GM23338 (cell line): Measurements from ENCODE around the gene STX17. TPM values are rescaled to one million over a fixed set of nuclear protein-coding genes. Genes with fewer than 3 reads are reported as not detected.

Source experiments
- ATAC-seq: fragments of 200-7000 bp; cut with Tn5 transposase; 3 replicates; pipeline ENCODE4 v1.9.1; 2020
- DNase-seq: peaks from one replicate; pipeline ENCODE4 v3.0.0-alpha.2; 2015; ENCODE audit warnings: low spot score
- H2AFZ ChIP-seq: fragments of 200-600 bp; sonication (generic); 2 replicates; pipeline ENCODE4 v1.8.0; 2016; ENCODE audit warnings: antibody characterized with exemption, mild to moderate bottlenecking, moderate library complexity
- H3F3A ChIP-seq: fragments of 200-600 bp; sonication (generic); replicated peaks from 2 replicates; pipeline ENCODE4 v1.8.0; 2017; ENCODE audit warnings: antibody characterized with exemption, mixed run types, low read depth
- H3K27ac ChIP-seq: fragments of 200-600 bp; sonication (generic); 2 replicates; pipeline ENCODE4 v1.6.1; 2016; ENCODE audit warnings: low read depth
- H3K27me3 ChIP-seq: fragments of 200-600 bp; sonication (generic); 2 replicates; pipeline ENCODE4 v1.8.0; 2016; ENCODE audit warnings: mild to moderate bottlenecking, mixed run types, moderate library complexity; ENCODE audit not compliant: insufficient read depth
- H3K36me3 ChIP-seq: fragments of 200-600 bp; sonication (generic); 2 replicates; pipeline ENCODE4 v1.8.0; 2016; ENCODE audit warnings: mild to moderate bottlenecking; ENCODE audit not compliant: insufficient read depth
- H3K4me1 ChIP-seq: fragments of 200-600 bp; sonication (generic); 2 replicates; pipeline ENCODE4 v1.8.0; 2016; ENCODE audit warnings: mild to moderate bottlenecking, moderate library complexity; ENCODE audit not compliant: insufficient read depth
- H3K4me2 ChIP-seq: fragments of 200-600 bp; sonication (generic); 2 replicates; pipeline ENCODE4 v1.7.1; 2017; ENCODE audit warnings: mixed run types
- H3K4me3 ChIP-seq: fragments of 200-600 bp; sonication (generic); 2 replicates; pipeline ENCODE4 v1.6.1; 2016; ENCODE audit warnings: mixed run types
- H3K79me2 ChIP-seq: fragments of 200-600 bp; sonication (generic); replicated peaks from 2 replicates; pipeline ENCODE4 v1.8.0; 2017; ENCODE audit warnings: mild to moderate bottlenecking; ENCODE audit not compliant: insufficient read depth
- H3K9me2 ChIP-seq: fragments of 200-600 bp; sonication (generic); 2 replicates; pipeline ENCODE4 v1.8.0; 2017; ENCODE audit not compliant: insufficient read depth
- H4K20me1 ChIP-seq: fragments of 200-600 bp; sonication (generic); replicated peaks from 2 replicates; pipeline ENCODE4 v1.8.0; 2017; ENCODE audit warnings: mild to moderate bottlenecking; ENCODE audit not compliant: insufficient read depth
- H3K27ac Mint-ChIP-seq: 2 replicates; pipeline ENCODE4 v1.8.0; 2020; ENCODE audit warnings: inconsistent platforms, mild to moderate bottlenecking, moderate library complexity, mixed read lengths
- H3K27me3 Mint-ChIP-seq: 3 replicates; pipeline ENCODE4 v1.8.0; 2022; ENCODE audit warnings: low read depth, mild to moderate bottlenecking, moderate library complexity, mixed read lengths, inconsistent platforms; ENCODE audit not compliant: insufficient read depth, poor library complexity
- H3K36me3 Mint-ChIP-seq: 3 replicates; pipeline ENCODE4 v1.8.0; 2021; ENCODE audit warnings: low read depth, mild to moderate bottlenecking, inconsistent platforms, moderate library complexity, mixed read lengths
- H3K4me1 Mint-ChIP-seq: 3 replicates; pipeline ENCODE4 v1.8.0; 2020; ENCODE audit warnings: mild to moderate bottlenecking, inconsistent platforms, mixed read lengths
- H3K4me3 Mint-ChIP-seq: 3 replicates; pipeline ENCODE4 v1.8.0; 2021; ENCODE audit warnings: moderate library complexity, mild to moderate bottlenecking, inconsistent platforms, mixed read lengths
- H3K9me3 Mint-ChIP-seq: 3 replicates; pipeline ENCODE4 v1.8.0; 2020; ENCODE audit warnings: moderate library complexity, mild to moderate bottlenecking, inconsistent platforms, mixed read lengths
- CREB1 ChIP-seq: fragments of 250-450 bp; sonication (Bioruptor Pico); IDR thresholded peaks from 2 replicates; pipeline ENCODE4 v1.5.0; 2020; ENCODE audit warnings: low read depth, mild to moderate bottlenecking, moderate library complexity
- EZH2 ChIP-seq: fragments of 200-600 bp; sonication (generic); IDR thresholded peaks from one replicate; pipeline ENCODE4 v1.8.0; 2017; ENCODE audit warnings: antibody characterized with exemption, mild to moderate bottlenecking, low read depth; ENCODE audit not compliant: unreplicated experiment
- EZH2phosphoT487 ChIP-seq: fragments of 200-600 bp; sonication (generic); IDR thresholded peaks from one replicate; pipeline ENCODE4 v1.8.1; 2018; ENCODE audit warnings: antibody characterized with exemption; ENCODE audit not compliant: unreplicated experiment
- JUNB ChIP-seq: IDR thresholded peaks from one replicate; pipeline ENCODE4 v1.6.1; 2016; ENCODE audit warnings: antibody characterized with exemption; ENCODE audit not compliant: unreplicated experiment
- NANOG ChIP-seq: IDR thresholded peaks from 2 replicates; pipeline ENCODE4 v1.6.1; 2016; ENCODE audit warnings: antibody characterized with exemption, borderline replicate concordance
- POLR2AphosphoS5 ChIP-seq: IDR thresholded peaks from 2 replicates; pipeline ENCODE4 v1.6.1; 2016; ENCODE audit warnings: antibody characterized with exemption, low read depth
- STAT1 ChIP-seq: IDR thresholded peaks from one replicate; pipeline ENCODE4 v1.6.1; 2016; ENCODE audit warnings: antibody characterized with exemption; ENCODE audit not compliant: unreplicated experiment
- ZNF114 ChIP-seq: fragments of 250-450 bp; sonication (Bioruptor Pico); IDR thresholded peaks from 2 replicates; pipeline ENCODE4 v1.5.0; 2020; ENCODE audit warnings: mild to moderate bottlenecking, moderate library complexity
- ZNF331 ChIP-seq: fragments of 250-450 bp; sonication (Bioruptor Pico); IDR thresholded peaks from 2 replicates; pipeline ENCODE4 v1.5.0; 2020; ENCODE audit warnings: low read depth, mild to moderate bottlenecking, moderate library complexity
- polyA plus RNA-seq: library from polyadenylated mRNA; unstranded; fragments of >200 nt; fragmentation: Nextera tagmentation; extraction: Ambion mirVana; gene quantifications from 2 replicates; pipeline ENCODE4 v1.2.1, GENCODE V29; 2016
- total RNA-seq: library from RNA; depleted of rRNA; stranded (reverse); fragments of >200 nt; shearing (Covaris generic); gene quantifications from 2 replicates; pipeline ENCODE4 v1.2.3, GENCODE V29; 2014
- TF ChIP-seq, protein P1 (sequence below), 2 experiments: fragments of 200-600 bp in 1 of 2; sonication (generic) in 1 of 2; conservative IDR thresholded peaks; 2 replicates each; pipeline versions ENCODE4 v1.5.1 to v1.6.1; 2016 to 2017; ENCODE audit warnings: antibody characterized with exemption in 2 of 2, low read depth in 2 of 2, mild to moderate bottlenecking in 2 of 2, moderate library complexity in 1 of 2
- TF ChIP-seq, protein P2 (sequence below): IDR thresholded peaks from 2 replicates; pipeline ENCODE4 v1.6.1; 2016; ENCODE audit warnings: antibody characterized with exemption
- TF ChIP-seq, protein P3 (sequence below): IDR thresholded peaks from one replicate; pipeline ENCODE4 v1.6.1; 2018; ENCODE audit warnings: antibody characterized with exemption; ENCODE audit not compliant: unreplicated experiment
- TF ChIP-seq, protein P4 (sequence below): fragments of 250-450 bp; sonication (Bioruptor Pico); IDR thresholded peaks from 2 replicates; pipeline ENCODE4 v1.5.0; 2020; ENCODE audit warnings: mild to moderate bottlenecking, moderate library complexity

Gene STX17
- total and polyA plus RNA-seq, 2 experiments from 2014 or later: 12.9 to 24.2 TPM

DNA sequence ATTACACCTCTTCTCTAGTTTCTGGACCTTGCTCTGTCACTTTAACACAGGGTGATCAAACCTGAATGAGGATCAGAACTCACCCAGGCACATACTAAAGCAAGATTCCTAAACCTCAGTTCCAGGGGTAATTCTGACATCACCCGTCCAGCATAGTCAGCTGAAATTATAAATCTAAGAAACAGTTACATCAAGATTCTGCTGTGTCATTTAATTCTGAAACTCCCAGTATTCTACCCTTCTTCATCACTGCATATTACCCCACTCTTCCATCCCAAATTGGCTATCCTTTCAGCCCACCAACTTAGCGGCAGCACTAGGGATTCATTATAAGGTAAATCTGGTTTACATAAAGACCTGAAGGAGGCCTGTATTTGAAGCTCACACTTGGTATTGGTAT is 64.0 kb downstream of the STX17 start:
- no peaks in the 10 kb centered on the region for H3K9me2 ChIP-seq
- H3K4me3 Mint-ChIP-seq: no peak overlapping the region
- ATAC-seq (no peak), DNase-seq (no peak)
- no peak overlapping the region for H2AFZ ChIP-seq
- no peaks in the 10 kb centered on the region for H3K27me3 ChIP-seq
- no peak for TF ChIP-seq CREB1
- TF ChIP-seq EZH2: no peak
- TF ChIP-seq POLR2AphosphoS5: no peak
- no peak for TF ChIP-seq ZNF331 (CRISPR knock-in tag)
- TF ChIP-seq STAT1: no peak
- TF ChIP-seq, protein P1, sequence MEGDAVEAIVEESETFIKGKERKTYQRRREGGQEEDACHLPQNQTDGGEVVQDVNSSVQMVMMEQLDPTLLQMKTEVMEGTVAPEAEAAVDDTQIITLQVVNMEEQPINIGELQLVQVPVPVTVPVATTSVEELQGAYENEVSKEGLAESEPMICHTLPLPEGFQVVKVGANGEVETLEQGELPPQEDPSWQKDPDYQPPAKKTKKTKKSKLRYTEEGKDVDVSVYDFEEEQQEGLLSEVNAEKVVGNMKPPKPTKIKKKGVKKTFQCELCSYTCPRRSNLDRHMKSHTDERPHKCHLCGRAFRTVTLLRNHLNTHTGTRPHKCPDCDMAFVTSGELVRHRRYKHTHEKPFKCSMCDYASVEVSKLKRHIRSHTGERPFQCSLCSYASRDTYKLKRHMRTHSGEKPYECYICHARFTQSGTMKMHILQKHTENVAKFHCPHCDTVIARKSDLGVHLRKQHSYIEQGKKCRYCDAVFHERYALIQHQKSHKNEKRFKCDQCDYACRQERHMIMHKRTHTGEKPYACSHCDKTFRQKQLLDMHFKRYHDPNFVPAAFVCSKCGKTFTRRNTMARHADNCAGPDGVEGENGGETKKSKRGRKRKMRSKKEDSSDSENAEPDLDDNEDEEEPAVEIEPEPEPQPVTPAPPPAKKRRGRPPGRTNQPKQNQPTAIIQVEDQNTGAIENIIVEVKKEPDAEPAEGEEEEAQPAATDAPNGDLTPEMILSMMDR (conservative IDR thresholded peaks at IDR 0.05; ENCODE audit: low read depth in 2 of 2): no peak
- TF ChIP-seq, protein P2, sequence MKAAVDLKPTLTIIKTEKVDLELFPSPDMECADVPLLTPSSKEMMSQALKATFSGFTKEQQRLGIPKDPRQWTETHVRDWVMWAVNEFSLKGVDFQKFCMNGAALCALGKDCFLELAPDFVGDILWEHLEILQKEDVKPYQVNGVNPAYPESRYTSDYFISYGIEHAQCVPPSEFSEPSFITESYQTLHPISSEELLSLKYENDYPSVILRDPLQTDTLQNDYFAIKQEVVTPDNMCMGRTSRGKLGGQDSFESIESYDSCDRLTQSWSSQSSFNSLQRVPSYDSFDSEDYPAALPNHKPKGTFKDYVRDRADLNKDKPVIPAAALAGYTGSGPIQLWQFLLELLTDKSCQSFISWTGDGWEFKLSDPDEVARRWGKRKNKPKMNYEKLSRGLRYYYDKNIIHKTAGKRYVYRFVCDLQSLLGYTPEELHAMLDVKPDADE: no peak
- TF ChIP-seq, protein P3, sequence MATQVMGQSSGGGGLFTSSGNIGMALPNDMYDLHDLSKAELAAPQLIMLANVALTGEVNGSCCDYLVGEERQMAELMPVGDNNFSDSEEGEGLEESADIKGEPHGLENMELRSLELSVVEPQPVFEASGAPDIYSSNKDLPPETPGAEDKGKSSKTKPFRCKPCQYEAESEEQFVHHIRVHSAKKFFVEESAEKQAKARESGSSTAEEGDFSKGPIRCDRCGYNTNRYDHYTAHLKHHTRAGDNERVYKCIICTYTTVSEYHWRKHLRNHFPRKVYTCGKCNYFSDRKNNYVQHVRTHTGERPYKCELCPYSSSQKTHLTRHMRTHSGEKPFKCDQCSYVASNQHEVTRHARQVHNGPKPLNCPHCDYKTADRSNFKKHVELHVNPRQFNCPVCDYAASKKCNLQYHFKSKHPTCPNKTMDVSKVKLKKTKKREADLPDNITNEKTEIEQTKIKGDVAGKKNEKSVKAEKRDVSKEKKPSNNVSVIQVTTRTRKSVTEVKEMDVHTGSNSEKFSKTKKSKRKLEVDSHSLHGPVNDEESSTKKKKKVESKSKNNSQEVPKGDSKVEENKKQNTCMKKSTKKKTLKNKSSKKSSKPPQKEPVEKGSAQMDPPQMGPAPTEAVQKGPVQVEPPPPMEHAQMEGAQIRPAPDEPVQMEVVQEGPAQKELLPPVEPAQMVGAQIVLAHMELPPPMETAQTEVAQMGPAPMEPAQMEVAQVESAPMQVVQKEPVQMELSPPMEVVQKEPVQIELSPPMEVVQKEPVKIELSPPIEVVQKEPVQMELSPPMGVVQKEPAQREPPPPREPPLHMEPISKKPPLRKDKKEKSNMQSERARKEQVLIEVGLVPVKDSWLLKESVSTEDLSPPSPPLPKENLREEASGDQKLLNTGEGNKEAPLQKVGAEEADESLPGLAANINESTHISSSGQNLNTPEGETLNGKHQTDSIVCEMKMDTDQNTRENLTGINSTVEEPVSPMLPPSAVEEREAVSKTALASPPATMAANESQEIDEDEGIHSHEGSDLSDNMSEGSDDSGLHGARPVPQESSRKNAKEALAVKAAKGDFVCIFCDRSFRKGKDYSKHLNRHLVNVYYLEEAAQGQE: no peak
- no peak for TF ChIP-seq JUNB
- no peak for TF ChIP-seq NANOG
- no peak for TF ChIP-seq EZH2phosphoT487
- TF ChIP-seq, protein P4, sequence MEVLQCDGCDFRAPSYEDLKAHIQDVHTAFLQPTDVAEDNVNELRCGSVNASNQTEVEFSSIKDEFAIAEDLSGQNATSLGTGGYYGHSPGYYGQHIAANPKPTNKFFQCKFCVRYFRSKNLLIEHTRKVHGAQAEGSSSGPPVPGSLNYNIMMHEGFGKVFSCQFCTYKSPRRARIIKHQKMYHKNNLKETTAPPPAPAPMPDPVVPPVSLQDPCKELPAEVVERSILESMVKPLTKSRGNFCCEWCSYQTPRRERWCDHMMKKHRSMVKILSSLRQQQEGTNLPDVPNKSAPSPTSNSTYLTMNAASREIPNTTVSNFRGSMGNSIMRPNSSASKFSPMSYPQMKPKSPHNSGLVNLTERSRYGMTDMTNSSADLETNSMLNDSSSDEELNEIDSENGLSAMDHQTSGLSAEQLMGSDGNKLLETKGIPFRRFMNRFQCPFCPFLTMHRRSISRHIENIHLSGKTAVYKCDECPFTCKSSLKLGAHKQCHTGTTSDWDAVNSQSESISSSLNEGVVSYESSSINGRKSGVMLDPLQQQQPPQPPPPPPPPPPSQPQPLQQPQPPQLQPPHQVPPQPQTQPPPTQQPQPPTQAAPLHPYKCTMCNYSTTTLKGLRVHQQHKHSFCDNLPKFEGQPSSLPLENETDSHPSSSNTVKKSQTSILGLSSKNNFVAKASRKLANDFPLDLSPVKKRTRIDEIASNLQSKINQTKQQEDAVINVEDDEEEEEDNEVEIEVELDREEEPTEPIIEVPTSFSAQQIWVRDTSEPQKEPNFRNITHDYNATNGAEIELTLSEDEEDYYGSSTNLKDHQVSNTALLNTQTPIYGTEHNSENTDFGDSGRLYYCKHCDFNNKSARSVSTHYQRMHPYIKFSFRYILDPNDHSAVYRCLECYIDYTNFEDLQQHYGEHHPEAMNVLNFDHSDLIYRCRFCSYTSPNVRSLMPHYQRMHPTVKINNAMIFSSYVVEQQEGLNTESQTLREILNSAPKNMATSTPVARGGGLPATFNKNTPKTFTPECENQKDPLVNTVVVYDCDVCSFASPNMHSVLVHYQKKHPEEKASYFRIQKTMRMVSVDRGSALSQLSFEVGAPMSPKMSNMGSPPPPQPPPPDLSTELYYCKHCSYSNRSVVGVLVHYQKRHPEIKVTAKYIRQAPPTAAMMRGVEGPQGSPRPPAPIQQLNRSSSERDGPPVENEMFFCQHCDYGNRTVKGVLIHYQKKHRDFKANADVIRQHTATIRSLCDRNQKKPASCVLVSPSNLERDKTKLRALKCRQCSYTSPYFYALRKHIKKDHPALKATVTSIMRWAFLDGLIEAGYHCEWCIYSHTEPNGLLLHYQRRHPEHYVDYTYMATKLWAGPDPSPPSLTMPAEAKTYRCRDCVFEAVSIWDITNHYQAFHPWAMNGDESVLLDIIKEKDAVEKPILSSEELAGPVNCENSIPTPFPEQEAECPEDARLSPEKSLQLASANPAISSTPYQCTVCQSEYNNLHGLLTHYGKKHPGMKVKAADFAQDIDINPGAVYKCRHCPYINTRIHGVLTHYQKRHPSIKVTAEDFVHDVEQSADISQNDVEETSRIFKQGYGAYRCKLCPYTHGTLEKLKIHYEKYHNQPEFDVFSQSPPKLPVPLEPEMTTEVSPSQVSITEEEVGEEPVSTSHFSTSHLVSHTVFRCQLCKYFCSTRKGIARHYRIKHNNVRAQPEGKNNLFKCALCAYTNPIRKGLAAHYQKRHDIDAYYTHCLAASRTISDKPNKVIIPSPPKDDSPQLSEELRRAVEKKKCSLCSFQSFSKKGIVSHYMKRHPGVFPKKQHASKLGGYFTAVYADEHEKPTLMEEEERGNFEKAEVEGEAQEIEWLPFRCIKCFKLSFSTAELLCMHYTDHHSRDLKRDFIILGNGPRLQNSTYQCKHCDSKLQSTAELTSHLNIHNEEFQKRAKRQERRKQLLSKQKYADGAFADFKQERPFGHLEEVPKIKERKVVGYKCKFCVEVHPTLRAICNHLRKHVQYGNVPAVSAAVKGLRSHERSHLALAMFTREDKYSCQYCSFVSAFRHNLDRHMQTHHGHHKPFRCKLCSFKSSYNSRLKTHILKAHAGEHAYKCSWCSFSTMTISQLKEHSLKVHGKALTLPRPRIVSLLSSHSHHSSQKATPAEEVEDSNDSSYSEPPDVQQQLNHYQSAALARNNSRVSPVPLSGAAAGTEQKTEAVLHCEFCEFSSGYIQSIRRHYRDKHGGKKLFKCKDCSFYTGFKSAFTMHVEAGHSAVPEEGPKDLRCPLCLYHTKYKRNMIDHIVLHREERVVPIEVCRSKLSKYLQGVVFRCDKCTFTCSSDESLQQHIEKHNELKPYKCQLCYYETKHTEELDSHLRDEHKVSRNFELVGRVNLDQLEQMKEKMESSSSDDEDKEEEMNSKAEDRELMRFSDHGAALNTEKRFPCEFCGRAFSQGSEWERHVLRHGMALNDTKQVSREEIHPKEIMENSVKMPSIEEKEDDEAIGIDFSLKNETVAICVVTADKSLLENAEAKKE (CRISPR knock-in tag): no peak
- TF ChIP-seq ZNF114 (CRISPR knock-in tag): no peak
- no peaks in the 10 kb centered on the region for H3K36me3 ChIP-seq
- no peak overlapping the region for H3K4me2 ChIP-seq
- H3K79me2 ChIP-seq: no peaks in the 10 kb centered on the region
- H3K4me1 Mint-ChIP-seq: peaks cover 27% of the 10 kb centered on the region
- H3K27ac ChIP-seq: no peak overlapping the region
- no peaks in the 10 kb centered on the region for H3K36me3 Mint-ChIP-seq
- H3K27ac Mint-ChIP-seq: no peak overlapping the region
- no peaks in the 10 kb centered on the region for H4K20me1 ChIP-seq
- no peaks in the 10 kb centered on the region for H3K27me3 Mint-ChIP-seq
- H3K4me1 ChIP-seq: peaks cover 3% of the 10 kb centered on the region; the same call in 1 of the 2 replicates
- H3K9me3 Mint-ChIP-seq: no peaks in the 10 kb centered on the region
- no peak overlapping the region for H3K4me3 ChIP-seq
- H3F3A ChIP-seq: no peaks in the 10 kb centered on the region
